Esophagus muscularis mucosa (tissue), 3 donors: ENCODE data around the gene ZNHIT6.

Experiments used
- POLR2AphosphoS5 ChIP-seq, 2 donors: sonication (generic); formaldehyde crosslinking; IDR thresholded peaks; one replicate each; pipeline ENCODE4 v1.6.1; 2017; ENCODE audit warnings: antibody characterized with exemption in 2 of 2
- TF ChIP-seq, protein P1 (sequence below), 3 experiments: fragments of 200-600 bp in 2 of 3; fragments of 450-650 bp in 1 of 3; sonication (generic) in 2 of 3; IDR thresholded peaks; one replicate each; pipeline ENCODE4 v1.5.1; 2017 to 2019; ENCODE audit warnings: antibody characterized with exemption in 3 of 3, mild to moderate bottlenecking in 2 of 3, moderate library complexity in 1 of 3

DNA sequence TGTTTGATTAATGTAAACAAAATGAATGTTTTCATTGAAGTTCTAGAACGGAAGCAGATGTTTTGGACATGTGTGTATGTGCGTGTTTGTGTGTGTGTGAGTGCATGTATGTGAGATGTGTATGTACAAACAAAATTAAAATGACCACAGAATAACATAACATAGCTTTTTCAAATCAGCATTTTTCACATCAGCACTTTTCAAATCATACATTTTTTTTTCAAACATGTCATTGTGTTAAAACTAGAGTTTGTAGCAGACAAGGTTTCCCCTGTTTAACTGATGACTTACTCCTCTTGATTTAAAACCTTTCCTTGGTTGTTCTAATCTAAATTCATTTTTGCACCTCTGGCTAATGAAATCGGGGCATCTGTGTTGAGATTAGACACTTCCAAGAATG, 35.6 kb upstream of the ZNHIT6 start:
- TF ChIP-seq, protein P1, sequence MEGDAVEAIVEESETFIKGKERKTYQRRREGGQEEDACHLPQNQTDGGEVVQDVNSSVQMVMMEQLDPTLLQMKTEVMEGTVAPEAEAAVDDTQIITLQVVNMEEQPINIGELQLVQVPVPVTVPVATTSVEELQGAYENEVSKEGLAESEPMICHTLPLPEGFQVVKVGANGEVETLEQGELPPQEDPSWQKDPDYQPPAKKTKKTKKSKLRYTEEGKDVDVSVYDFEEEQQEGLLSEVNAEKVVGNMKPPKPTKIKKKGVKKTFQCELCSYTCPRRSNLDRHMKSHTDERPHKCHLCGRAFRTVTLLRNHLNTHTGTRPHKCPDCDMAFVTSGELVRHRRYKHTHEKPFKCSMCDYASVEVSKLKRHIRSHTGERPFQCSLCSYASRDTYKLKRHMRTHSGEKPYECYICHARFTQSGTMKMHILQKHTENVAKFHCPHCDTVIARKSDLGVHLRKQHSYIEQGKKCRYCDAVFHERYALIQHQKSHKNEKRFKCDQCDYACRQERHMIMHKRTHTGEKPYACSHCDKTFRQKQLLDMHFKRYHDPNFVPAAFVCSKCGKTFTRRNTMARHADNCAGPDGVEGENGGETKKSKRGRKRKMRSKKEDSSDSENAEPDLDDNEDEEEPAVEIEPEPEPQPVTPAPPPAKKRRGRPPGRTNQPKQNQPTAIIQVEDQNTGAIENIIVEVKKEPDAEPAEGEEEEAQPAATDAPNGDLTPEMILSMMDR (IDR thresholded peaks at IDR 0.05) = no peak
- TF ChIP-seq POLR2AphosphoS5 (IDR thresholded peaks at IDR 0.05) = no peak
